Hematopoietic multipotent progenitor cell (in vitro differentiated cells): ENCODE measurements around the gene PAM. TPM values are rescaled to one million over a fixed set of nuclear protein-coding genes. Genes with fewer than 3 reads are reported as not detected.

Experiments
- DNase-seq, 3 donors: peaks; one replicate each; pipeline ENCODE4 v3.0.0-alpha.2; 2011 to 2015; ENCODE audit warnings: low read depth in 2 of 3, low spot score in 2 of 3
- total RNA-seq: library from RNA; depleted of rRNA; stranded (reverse); fragments of >200 nt; gene quantifications from one replicate; pipeline ENCODE4 v1.2.3, GENCODE V29; 2012

Gene PAM
- total RNA-seq: 13.7 TPM

- DNase-seq: peak; percentile 41 to 67 (median 64)
Measured at GRCh38 chr5:102754767-102755431, at the start of gene PAM. Gene PAM (plus strand): TSS chr5:102755305. CDS start chr5:102866196, 110,891 bp downstream.

GRCh38 chr5:102711525-102712385, 43.4 kb upstream of the PAM start:
- no peak for DNase-seq

GRCh38 chr5:102713278-102713677, 41.8 kb upstream of the PAM start:
- DNase-seq: no peak

- peak in 2 of 3 donors; percentile 9 to 63 for DNase-seq
Measured at GRCh38 chr5:102713682-102714231, 41.3 kb upstream of the PAM start.

- DNase-seq: no peak
Measured at GRCh38 chr5:102715082-102715807, 39.9 kb upstream of the PAM start.

GRCh38 chr5:102716017-102716416, 39.1 kb upstream of the PAM start:
- no peak for DNase-seq

GRCh38 chr5:102718819-102719218, 36.3 kb upstream of the PAM start:
- DNase-seq: no peak

- no peak for DNase-seq
Measured at GRCh38 chr5:102719886-102720285, 35.2 kb upstream of the PAM start.

- no peak for DNase-seq
Measured at GRCh38 chr5:102720969-102721368, 34.1 kb upstream of the PAM start.

GRCh38 chr5:102722931-102723330, 32.2 kb upstream of the PAM start:
- DNase-seq: no peak

- no peak for DNase-seq
Measured at GRCh38 chr5:102731693-102732092, 23.4 kb upstream of the PAM start.

- no peak for DNase-seq
Measured at GRCh38 chr5:102733534-102733933, 21.6 kb upstream of the PAM start.

- DNase-seq: no peak
Measured at GRCh38 chr5:102737161-102737560, 17.9 kb upstream of the PAM start.

- DNase-seq: no peak
Measured at GRCh38 chr5:102737805-102738469, 17.2 kb upstream of the PAM start.

- DNase-seq: no peak
Measured at GRCh38 chr5:102740515-102740914, 14.6 kb upstream of the PAM start.

GRCh38 chr5:102742215-102742614, 12.9 kb upstream of the PAM start:
- DNase-seq: no peak

GRCh38 chr5:102743900-102744299, 11.2 kb upstream of the PAM start:
- no peak for DNase-seq

- DNase-seq: no peak
Measured at GRCh38 chr5:102747386-102748166, 7.5 kb upstream of the PAM start.

- no peak for DNase-seq
Measured at GRCh38 chr5:102749416-102750030, 5.6 kb upstream of the PAM start.
